ENCODE measurements around the gene TXNDC15. TPM values are rescaled to one million over a fixed set of nuclear protein-coding genes. Genes with fewer than 3 reads are reported as not detected.

TXNDC15 gene
- 33.8 and 34.2 TPM in 2 replicates for total RNA-seq (2022)
- Bru-seq, nascent RNA, result percentile 62 among the genes with signal in this experiment
- BruChase-seq, experiment 1, labeled RNA remaining after a 6-hour chase, result percentile 72 among the genes with signal in this experiment
- BruChase-seq, experiment 2, labeled RNA remaining after a 2-hour chase, result percentile 68 among the genes with signal in this experiment
- long read RNA-seq, transcript TXNDC15-201 (5 exons, 3,548 nt), result major isoform, 20 of 33 reads
- long read RNA-seq, partial matches to known transcripts, result 2 of 33 reads
- long read RNA-seq, other reads (novel, unspliced or antisense), result 10 of 33 reads

DNA sequence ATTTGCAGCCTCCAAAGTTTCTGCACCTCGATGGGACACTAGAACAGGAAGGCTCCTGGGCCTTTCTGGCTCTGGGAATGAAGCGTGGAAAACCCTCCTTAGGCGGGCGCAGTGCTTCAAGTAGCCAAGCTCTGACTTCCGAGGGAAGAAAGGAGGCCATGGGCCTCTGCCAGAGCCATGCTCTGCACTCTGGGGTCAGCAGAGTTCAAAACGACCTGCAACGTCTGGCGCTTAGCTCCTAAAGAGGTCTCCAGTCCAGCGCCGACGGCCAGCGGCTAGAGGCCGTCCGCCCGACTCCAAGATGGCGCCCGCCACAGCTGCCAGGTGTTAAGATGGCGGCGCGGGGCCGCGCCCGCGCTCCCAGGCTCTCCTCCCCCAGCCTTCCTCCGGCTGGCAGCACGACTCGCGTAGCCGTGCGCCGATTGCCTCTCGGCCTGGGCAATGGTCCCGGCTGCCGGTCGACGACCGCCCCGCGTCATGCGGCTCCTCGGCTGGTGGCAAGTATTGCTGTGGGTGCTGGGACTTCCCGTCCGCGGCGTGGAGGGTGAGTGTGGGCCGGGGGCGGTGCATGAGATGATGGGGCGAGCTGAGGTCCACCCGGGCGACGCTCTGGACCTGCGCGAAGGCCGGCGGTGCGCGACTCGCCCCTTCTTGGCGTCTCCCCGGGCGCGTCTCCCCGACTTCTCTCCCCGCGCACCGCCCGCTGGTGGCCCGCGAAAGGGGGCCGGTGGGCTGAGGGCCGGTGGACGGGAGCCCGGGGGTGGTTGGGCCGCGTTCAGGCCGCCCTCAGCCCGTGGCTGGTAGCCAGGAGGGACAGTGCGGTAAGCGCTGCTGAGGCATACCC, at the start of gene TXNDC15:
Gene TXNDC15 (plus strand): TSS at position 385 of the 844 bp plus-strand sequence. CDS start 57 bp downstream, at position 442.
- no TSS peak for BruUV-seq (replicated peaks)
- H3K36me3 Mint-ChIP-seq (ENCODE audit: insufficient read depth, unreplicated experiment), result peaks cover 25% of the 10 kb centered on the region
- peak within 1 kb of the TSS; percentile 99 for H3K4me3 Mint-ChIP-seq (ENCODE audit: low read depth, unreplicated experiment)
- intact Hi-C loops (cut with micrococcal nuclease; ENCODE audit: unreplicated experiment), result no loop called here
- H3K27ac Mint-ChIP-seq (ENCODE audit: unreplicated experiment), result peak within 1 kb of the TSS; percentile 77
- H3K9me3 Mint-ChIP-seq (ENCODE audit: low read depth, unreplicated experiment), result no peaks in the 10 kb centered on the region
- peak; percentile 89 for DNase-seq
- TF ChIP-seq, protein P1, sequence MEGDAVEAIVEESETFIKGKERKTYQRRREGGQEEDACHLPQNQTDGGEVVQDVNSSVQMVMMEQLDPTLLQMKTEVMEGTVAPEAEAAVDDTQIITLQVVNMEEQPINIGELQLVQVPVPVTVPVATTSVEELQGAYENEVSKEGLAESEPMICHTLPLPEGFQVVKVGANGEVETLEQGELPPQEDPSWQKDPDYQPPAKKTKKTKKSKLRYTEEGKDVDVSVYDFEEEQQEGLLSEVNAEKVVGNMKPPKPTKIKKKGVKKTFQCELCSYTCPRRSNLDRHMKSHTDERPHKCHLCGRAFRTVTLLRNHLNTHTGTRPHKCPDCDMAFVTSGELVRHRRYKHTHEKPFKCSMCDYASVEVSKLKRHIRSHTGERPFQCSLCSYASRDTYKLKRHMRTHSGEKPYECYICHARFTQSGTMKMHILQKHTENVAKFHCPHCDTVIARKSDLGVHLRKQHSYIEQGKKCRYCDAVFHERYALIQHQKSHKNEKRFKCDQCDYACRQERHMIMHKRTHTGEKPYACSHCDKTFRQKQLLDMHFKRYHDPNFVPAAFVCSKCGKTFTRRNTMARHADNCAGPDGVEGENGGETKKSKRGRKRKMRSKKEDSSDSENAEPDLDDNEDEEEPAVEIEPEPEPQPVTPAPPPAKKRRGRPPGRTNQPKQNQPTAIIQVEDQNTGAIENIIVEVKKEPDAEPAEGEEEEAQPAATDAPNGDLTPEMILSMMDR (IDR thresholded peaks at IDR 0.05; ENCODE audit: unreplicated experiment), result no peak
- no peaks in the 10 kb centered on the region for H3K4me1 Mint-ChIP-seq (ENCODE audit: low read depth, unreplicated experiment)
- H3K27me3 Mint-ChIP-seq (ENCODE audit: unreplicated experiment), result no peaks in the 10 kb centered on the region
- CTCF ChIA-PET, result interaction anchor here (0.5 to 1.4 kb wide), 5 partner anchors 19 to 238 kb away, joined by 3 to 9 read pairs (median 3); partner anchors contain the start of gene PCBD2

- peaks cover 42% of the 10 kb centered on the region for H3K36me3 Mint-ChIP-seq (ENCODE audit: insufficient read depth, unreplicated experiment)
- CTCF ChIA-PET, result no interaction called here
- no TSS peak for BruUV-seq (replicated peaks)
These were observed 49.5 kb upstream of the TXNDC15 start for GRCh38 chr5:134824681-134825080.

GRCh38 chr5:134825212-134825611, 49.0 kb upstream of the TXNDC15 start:
- CTCF ChIA-PET, result no interaction called here
- no peaks in the 10 kb centered on the region for H3K4me1 Mint-ChIP-seq (ENCODE audit: low read depth, unreplicated experiment)
- DNase-seq, result no peak
- no peaks in the 10 kb centered on the region for H3K9me3 Mint-ChIP-seq (ENCODE audit: low read depth, unreplicated experiment)
- no peak overlapping the region for H3K27ac Mint-ChIP-seq (ENCODE audit: unreplicated experiment)
- TF ChIP-seq, protein P1 (IDR thresholded peaks at IDR 0.05; ENCODE audit: unreplicated experiment), result no peak
- H3K4me3 Mint-ChIP-seq (ENCODE audit: low read depth, unreplicated experiment), result no peak overlapping the region
- H3K36me3 Mint-ChIP-seq (ENCODE audit: insufficient read depth, unreplicated experiment), result peaks cover 36% of the 10 kb centered on the region
- no TSS peak for BruUV-seq (replicated peaks)
- intact Hi-C loops (cut with micrococcal nuclease; ENCODE audit: unreplicated experiment), result no loop called here
- H3K27me3 Mint-ChIP-seq (ENCODE audit: unreplicated experiment), result no peaks in the 10 kb centered on the region

More at GRCh38 chr5:134824681-134825080, 49.5 kb upstream of the TXNDC15 start:
- no peak overlapping the region for H3K27ac Mint-ChIP-seq (ENCODE audit: unreplicated experiment)
- no peak overlapping the region for H3K4me3 Mint-ChIP-seq (ENCODE audit: low read depth, unreplicated experiment)
- intact Hi-C loops (cut with micrococcal nuclease; ENCODE audit: unreplicated experiment), result no loop called here
- H3K9me3 Mint-ChIP-seq (ENCODE audit: low read depth, unreplicated experiment), result no peaks in the 10 kb centered on the region
- no peaks in the 10 kb centered on the region for H3K27me3 Mint-ChIP-seq (ENCODE audit: unreplicated experiment)
- TF ChIP-seq, protein P1 (IDR thresholded peaks at IDR 0.05; ENCODE audit: unreplicated experiment), result no peak
- no peak for DNase-seq
- no peaks in the 10 kb centered on the region for H3K4me1 Mint-ChIP-seq (ENCODE audit: low read depth, unreplicated experiment)

GRCh38 chr5:134833340-134834032, 40.7 kb upstream of the TXNDC15 start:
- Mint-ChIP-seq H3K9me3 (ENCODE audit: low read depth, unreplicated experiment) (no peaks in the 10 kb centered on the region), H3K4me1 (ENCODE audit: low read depth, unreplicated experiment) (no peaks in the 10 kb centered on the region), H3K27me3 (ENCODE audit: unreplicated experiment) (no peaks in the 10 kb centered on the region), H3K27ac (ENCODE audit: unreplicated experiment) (no peak overlapping the region), H3K4me3 (ENCODE audit: low read depth, unreplicated experiment) (no peak overlapping the region), H3K36me3 (ENCODE audit: insufficient read depth, unreplicated experiment) (peaks cover 36% of the 10 kb centered on the region)
- TF ChIP-seq, protein P1 (IDR thresholded peaks at IDR 0.05; ENCODE audit: unreplicated experiment), result no peak
- no TSS peak for BruUV-seq (replicated peaks)
- DNase-seq, result no peak
- intact Hi-C loops (cut with micrococcal nuclease; ENCODE audit: unreplicated experiment), result no loop called here
- CTCF ChIA-PET, result interaction anchor here (1.1 kb wide), 1 partner anchor 9 kb away, joined by 3 read pairs; no protein-coding TSS in a partner anchor
